IPS-20b (cell line): ENCODE results near the gene CEBPZOS.
"Not testable (repeated sequence)": the region's sequence is repeated elsewhere in the genome, so short reads cannot be mapped to it uniquely, and the experiment has no call there.

Experiments used
- H3K27ac ChIP-seq: one replicate; pipeline ENCODE4 v1.5.1; 2013; ENCODE audit warnings: low read length
- H3K27me3 ChIP-seq: 2 replicates; pipeline ENCODE4 v1.6.1; 2013; ENCODE audit warnings: mild to moderate bottlenecking, low read length, inconsistent platforms; ENCODE audit not compliant: insufficient read depth
- H3K36me3 ChIP-seq: 2 replicates; pipeline ENCODE4 v1.6.1; 2013; ENCODE audit warnings: low read depth, mild to moderate bottlenecking, inconsistent platforms, low read length, moderate library complexity; ENCODE audit not compliant: insufficient read depth
- H3K4me1 ChIP-seq: 2 replicates; pipeline ENCODE4 v1.6.1; 2013; ENCODE audit warnings: mild to moderate bottlenecking, control low read depth, inconsistent platforms, low read length, moderate library complexity; ENCODE audit not compliant: insufficient read depth
- H3K4me3 ChIP-seq: 2 replicates; pipeline ENCODE4 v1.5.1; 2013; ENCODE audit warnings: mild to moderate bottlenecking, low read length, inconsistent platforms
- H3K9ac ChIP-seq: 2 replicates; pipeline ENCODE4 v1.6.1; 2013; ENCODE audit warnings: low read depth, mild to moderate bottlenecking, inconsistent platforms, low read length, moderate library complexity
- H3K9me3 ChIP-seq: 2 replicates; pipeline ENCODE4 v1.6.1; 2013; ENCODE audit warnings: mild to moderate bottlenecking, low read depth, low read length, inconsistent platforms; ENCODE audit not compliant: insufficient read depth

Gene CEBPZOS

DNA sequence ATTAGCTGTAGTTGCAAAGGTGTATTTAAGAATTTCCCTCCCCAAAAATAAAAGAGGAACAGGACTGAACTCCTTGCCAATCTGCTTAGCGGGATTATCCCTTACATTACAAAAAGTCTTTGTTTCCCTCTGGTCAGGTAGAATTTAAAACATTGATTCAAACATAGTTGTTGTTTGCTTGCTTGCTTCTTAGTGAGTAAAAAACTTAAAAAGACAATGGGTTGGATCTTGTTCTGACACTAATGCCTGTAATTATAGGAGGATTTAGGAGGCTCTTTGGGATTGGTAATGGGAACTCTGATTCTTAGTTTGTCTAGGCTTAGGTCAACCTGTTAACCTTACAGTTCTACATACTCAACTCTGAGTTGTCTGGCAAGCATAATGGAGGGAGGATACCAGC lies 3.7 kb upstream of the CEBPZOS start:
- Histone ChIP-seq H3K36me3 (no peaks in the 10 kb centered on the region), H3K27ac (no peak overlapping the region), H3K27me3 (no peaks in the 10 kb centered on the region), H3K4me3 (no peak overlapping the region), H3K9me3 (no peaks in the 10 kb centered on the region), H3K9ac (peak overlapping the region; percentile 1; the same call in 1 of the 2 replicates), H3K4me1 (peaks cover 36% of the 10 kb centered on the region)

DNA sequence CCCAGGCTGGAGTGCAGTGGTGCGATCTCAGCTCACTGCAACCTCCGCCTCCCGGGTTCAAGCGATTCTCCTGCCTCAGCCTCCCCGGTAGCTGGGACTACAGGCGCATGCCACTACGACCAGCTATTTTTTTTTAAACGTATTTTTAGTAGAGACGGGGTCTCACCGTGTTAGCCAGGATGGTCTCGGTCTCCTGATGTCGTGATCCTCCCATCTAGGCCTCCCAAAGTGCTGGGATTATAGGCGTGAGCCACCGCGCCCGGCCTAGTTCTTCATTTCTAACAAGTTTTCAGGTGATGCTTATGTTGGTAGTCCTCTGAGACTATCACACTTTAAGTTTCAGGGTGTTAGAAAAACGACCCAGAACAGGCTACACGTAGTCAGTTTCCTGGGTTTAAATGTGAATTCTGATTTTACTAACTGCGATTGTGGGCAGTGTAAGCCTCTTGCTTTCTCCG lies 405 bp upstream of the CEBPZOS start:
- not testable (repeated sequence) for H3K9me3 ChIP-seq, H3K27me3 ChIP-seq
- Histone ChIP-seq H3K27ac (peak overlapping the region; percentile 8), H3K36me3 (peaks cover 14% of the 10 kb centered on the region), H3K9ac (peak overlapping the region; percentile 80; the same call in 1 of the 2 replicates), H3K4me3 (peak overlapping the region; percentile 81; the same call in 1 of the 2 replicates), H3K4me1 (peaks cover 30% of the 10 kb centered on the region)

DNA sequence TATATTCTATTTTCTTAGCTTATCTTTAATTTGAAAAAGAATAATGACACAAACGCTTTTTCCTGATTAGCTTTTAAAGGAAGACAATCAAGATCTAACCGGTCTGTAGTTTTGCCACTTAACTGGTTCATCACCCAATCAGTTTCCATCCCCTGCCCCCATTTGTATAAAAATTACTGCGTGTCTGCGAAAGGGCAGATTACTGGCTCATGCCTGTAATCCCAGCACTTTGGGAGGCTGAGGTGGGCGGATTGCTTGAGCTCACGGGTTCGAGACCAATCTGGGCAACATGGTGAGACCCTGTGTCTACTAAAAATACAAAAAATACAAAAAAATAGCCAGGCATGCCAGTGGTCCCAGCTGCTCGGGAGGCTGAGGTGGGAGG lies 2.4 kb downstream of the CEBPZOS start:
- peak overlapping the region; percentile 80; the same call in 1 of the 2 replicates for H3K9ac ChIP-seq
- no peaks in the 10 kb centered on the region for H3K27me3 ChIP-seq
- H3K27ac ChIP-seq, result peak overlapping the region; percentile 53
- H3K4me3 ChIP-seq, result peak overlapping the region; percentile 10; the same call in 1 of the 2 replicates
- peaks cover 13% of the 10 kb centered on the region; the same call in 1 of the 2 replicates for H3K4me1 ChIP-seq
- H3K36me3 ChIP-seq, result peaks cover 41% of the 10 kb centered on the region
- peaks cover 8% of the 10 kb centered on the region for H3K9me3 ChIP-seq

DNA sequence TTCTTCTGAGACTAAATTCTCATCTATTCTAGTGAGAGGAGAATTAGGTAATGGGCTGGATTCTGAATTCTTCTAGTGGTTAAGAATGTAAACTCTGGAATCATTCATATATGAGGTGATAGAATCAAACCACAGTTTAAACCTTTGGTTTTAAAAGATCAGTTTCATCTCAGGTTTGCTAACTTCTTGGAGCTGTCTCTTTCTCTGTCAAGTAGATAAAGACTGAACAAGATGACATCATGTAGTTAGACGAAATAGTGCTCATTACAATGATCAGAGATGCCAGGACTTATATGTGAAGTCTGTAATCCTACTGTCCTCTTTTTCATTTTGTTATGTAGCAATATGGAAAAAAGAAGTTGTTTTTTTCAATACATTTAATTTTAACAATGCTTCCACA lies 4.9 kb downstream of the CEBPZOS start:
- Histone ChIP-seq H3K27me3 (no peaks in the 10 kb centered on the region), H3K9ac (no peak overlapping the region), H3K27ac (no peak overlapping the region), H3K4me3 (no peak overlapping the region), H3K4me1 (peaks cover 23% of the 10 kb centered on the region; the same call in 1 of the 2 replicates), H3K9me3 (peaks cover 24% of the 10 kb centered on the region), H3K36me3 (peaks cover 65% of the 10 kb centered on the region)

DNA sequence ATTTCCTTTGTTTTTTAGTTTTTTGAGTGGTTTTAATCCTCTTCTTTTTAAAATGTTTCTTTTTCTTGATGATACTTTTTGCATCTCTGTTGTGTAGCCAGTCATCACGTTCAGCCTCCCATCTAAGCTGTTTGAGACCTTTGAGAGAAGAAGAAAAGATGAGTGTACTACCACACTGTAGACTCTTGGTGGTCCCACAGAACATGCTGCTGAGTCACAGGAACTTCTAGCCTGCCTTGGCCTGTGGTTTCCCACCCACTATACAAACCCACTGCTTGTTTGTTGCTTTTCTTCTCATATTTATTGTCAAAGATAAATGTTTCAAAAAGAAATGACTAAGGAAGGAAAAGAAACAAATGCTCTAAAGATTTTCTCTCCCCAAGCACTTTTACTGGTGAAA lies 5.5 kb downstream of the CEBPZOS start:
- Histone ChIP-seq H3K9ac (no peak overlapping the region), H3K36me3 (peaks cover 70% of the 10 kb centered on the region), H3K27ac (no peak overlapping the region), H3K4me3 (no peak overlapping the region), H3K9me3 (peaks cover 30% of the 10 kb centered on the region), H3K4me1 (peaks cover 26% of the 10 kb centered on the region; the same call in 1 of the 2 replicates), H3K27me3 (no peaks in the 10 kb centered on the region)

DNA sequence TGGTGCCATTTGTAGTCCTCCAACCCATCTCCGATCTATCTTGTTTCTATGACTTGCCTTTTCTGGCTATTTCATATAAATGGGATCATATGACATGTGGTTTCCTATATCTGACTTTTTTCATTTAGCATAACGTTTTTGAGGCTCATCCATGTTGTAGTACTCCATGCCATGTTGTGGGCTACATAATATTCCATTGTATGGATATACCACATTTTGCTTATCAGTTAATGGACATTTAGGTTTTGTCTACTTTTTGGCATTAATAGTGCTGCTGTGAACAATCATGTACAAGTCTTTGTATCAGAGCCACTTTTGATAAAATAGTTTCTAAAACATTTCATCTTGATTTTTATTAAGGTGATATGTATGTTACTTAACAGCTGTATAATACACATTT lies 7.4 kb downstream of the CEBPZOS start:
- Histone ChIP-seq H3K9ac (no peak overlapping the region), H3K9me3 (peaks cover 49% of the 10 kb centered on the region), H3K27me3 (no peaks in the 10 kb centered on the region), H3K36me3 (peaks cover 90% of the 10 kb centered on the region), H3K4me3 (peak overlapping the region; percentile 12; the same call in 1 of the 2 replicates), H3K27ac (no peak overlapping the region), H3K4me1 (peaks cover 20% of the 10 kb centered on the region; the same call in 1 of the 2 replicates)

DNA sequence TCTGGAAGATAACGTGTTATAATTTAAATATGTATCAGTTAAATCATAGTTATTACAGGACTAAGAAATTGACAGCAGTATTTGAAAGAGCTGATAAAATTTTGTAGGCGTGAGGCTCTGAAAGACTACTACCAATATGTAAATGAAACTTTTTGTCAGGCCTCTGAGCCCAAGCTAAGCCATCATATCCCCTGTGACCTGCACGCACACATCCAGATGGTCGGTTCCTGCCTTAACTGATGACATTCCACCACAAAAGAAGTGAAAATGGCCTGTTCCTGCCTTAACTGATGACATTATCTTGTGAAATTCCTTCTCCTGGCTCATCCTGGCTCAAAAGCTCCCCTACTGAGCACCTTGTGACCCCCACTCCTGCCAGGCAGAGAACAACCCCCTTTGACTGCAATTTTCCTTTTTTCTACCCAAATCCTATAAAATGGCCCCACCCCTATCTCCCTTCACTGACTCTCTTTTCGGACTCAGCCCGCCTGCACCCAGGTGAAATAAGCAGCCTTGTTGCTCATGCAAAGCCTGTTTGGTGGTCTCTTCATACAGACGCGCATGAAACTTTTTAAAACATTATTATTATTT lies 8.9 kb downstream of the CEBPZOS start:
- not testable (repeated sequence) for H3K27me3 ChIP-seq
- Histone ChIP-seq H3K27ac (peak overlapping the region; percentile 96), H3K36me3 (peaks cover 97% of the 10 kb centered on the region), H3K4me3 (peak overlapping the region; percentile 41; the same call in 1 of the 2 replicates), H3K9ac (peak overlapping the region; percentile 71), H3K4me1 (peaks cover 15% of the 10 kb centered on the region; the same call in 1 of the 2 replicates), H3K9me3 (peaks cover 64% of the 10 kb centered on the region)

DNA sequence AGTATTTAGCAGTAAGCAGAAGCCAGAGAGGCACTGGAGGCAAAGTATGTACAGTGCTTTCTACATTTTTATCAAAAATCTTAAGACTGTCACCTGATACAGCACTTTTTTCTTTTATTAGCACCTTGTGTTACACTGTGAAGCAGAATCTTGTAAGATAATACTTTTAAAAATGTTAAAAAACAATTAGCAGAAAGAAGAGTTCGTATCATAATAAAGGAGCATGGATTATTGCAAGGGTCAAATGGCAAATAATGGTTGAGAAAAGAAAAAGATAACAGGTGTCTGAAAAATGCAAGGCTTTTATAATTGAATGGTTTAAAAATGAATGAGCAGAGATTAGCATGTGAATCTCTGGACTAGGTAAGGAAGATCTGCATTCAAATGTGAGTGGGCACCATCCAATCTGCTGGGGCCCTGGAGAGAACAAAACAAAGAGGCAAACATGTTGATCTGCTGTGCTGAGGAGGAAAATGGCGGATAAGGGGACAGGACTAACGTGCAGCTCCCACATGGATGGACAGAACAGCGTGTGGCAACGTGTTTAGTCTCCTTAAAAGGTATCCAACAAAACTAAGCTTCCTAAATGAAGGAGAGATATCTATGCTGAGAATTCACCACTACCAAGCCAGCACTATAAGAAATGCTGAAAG lies 9.5 kb downstream of the CEBPZOS start:
- H3K9me3 ChIP-seq, result peaks cover 70% of the 10 kb centered on the region
- H3K4me3 ChIP-seq, result peak overlapping the region; percentile 41; the same call in 1 of the 2 replicates
- peak overlapping the region; percentile 96 for H3K27ac ChIP-seq
- peaks cover 97% of the 10 kb centered on the region for H3K36me3 ChIP-seq
- H3K4me1 ChIP-seq, result peaks cover 15% of the 10 kb centered on the region; the same call in 1 of the 2 replicates
- H3K9ac ChIP-seq, result peak overlapping the region; percentile 71
- H3K27me3 ChIP-seq, result no peaks in the 10 kb centered on the region

DNA sequence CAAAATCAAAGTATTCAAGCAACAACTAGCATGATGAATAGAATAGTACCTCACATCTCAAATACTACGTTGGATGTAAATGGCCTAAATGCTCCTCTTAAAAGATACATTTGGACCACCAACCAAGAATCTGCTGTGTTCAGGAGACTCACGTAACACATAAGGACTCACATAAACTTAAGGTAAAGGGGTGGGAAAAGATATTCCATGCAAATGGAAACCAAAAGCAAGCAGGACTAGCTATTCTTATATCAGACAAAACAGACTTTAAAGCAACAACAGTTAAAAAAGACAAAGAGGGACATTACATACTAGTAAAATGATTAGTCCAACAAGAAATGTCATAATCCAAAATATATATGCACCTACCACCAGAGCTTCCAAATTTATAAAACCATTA lies 10.5 kb downstream of the CEBPZOS start:
- 0 out of 2 replicates have a peak overlapping the region, but pooled peaks have one; percentile 19 for H3K4me3 ChIP-seq
- peaks cover 73% of the 10 kb centered on the region for H3K9me3 ChIP-seq
- peaks cover 97% of the 10 kb centered on the region for H3K36me3 ChIP-seq

DNA sequence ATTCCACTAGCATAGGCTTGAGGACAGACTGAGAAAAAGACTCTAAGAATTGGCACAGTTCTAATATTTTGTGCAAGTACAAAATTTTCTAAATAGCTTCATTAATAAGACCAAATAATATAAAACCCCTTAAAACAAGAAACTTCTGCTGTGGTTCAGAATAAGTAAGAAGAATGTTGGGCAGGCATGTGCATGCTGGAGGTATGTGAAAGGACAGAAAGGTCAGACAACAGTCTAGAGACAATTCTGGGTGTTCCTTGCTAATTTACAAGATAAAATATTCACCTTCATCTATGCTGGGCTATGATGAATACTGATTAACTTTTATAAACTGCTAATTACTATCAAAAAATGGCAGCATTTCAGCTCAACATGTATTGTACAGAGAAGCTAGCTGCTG lies 14.9 kb downstream of the CEBPZOS start:
- H3K9me3 ChIP-seq, result peaks cover 49% of the 10 kb centered on the region
- no peak overlapping the region for H3K9ac ChIP-seq
- no peak overlapping the region for H3K27ac ChIP-seq
- no peak overlapping the region for H3K4me3 ChIP-seq
- peaks cover 5% of the 10 kb centered on the region; the same call in 1 of the 2 replicates for H3K4me1 ChIP-seq
- H3K36me3 ChIP-seq, result peaks cover 100% of the 10 kb centered on the region
- no peaks in the 10 kb centered on the region for H3K27me3 ChIP-seq

More for the DNA sequence above, 10.5 kb downstream of the CEBPZOS start:
- Histone ChIP-seq H3K27ac (peak overlapping the region; percentile 96), H3K9ac (peak overlapping the region; percentile 71; the same call in 1 of the 2 replicates), H3K4me1 (peaks cover 15% of the 10 kb centered on the region; the same call in 1 of the 2 replicates)
- not testable (repeated sequence) for H3K27me3 ChIP-seq

DNA sequence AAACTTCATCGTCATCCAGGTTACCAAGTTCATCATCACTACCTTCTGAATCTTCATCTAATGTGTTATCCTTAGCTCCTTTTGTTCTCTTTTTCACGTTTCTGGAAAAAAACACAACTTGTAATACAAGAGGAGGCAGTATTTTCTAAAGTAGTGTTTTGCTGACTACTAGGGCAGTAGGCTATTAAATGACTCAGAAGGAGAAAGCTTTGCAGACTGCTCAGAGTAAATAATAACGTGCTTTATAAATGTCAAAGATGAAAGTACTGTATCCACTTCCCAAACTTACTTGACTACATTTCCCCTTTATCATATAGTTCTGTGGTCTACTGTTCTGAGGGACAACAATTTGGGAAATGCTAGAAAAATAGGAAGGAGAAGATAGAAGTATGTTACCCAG lies 15.6 kb downstream of the CEBPZOS start:
- Histone ChIP-seq H3K9me3 (peaks cover 42% of the 10 kb centered on the region), H3K4me1 (no peaks in the 10 kb centered on the region; the same call in 1 of the 2 replicates), H3K27ac (no peak overlapping the region), H3K36me3 (peaks cover 100% of the 10 kb centered on the region), H3K4me3 (no peak overlapping the region), H3K27me3 (no peaks in the 10 kb centered on the region), H3K9ac (no peak overlapping the region)
